ENCODE measurements around the gene OR10A5.
"Not testable (repeated sequence)": the region's sequence is repeated elsewhere in the genome, so short reads cannot be mapped to it uniquely, and the experiment has no call there.

OR10A5 gene, protein sequence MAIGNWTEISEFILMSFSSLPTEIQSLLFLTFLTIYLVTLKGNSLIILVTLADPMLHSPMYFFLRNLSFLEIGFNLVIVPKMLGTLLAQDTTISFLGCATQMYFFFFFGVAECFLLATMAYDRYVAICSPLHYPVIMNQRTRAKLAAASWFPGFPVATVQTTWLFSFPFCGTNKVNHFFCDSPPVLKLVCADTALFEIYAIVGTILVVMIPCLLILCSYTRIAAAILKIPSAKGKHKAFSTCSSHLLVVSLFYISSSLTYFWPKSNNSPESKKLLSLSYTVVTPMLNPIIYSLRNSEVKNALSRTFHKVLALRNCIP

GRCh38 chr11:6845383-6845782, at the start of gene OR10A5:
OR10A5 (plus strand) TSS chr11:6845683; CDS start chr11:6845683, 0 bp downstream.
- Histone ChIP-seq H3K4me1 (ENCODE audit: control insufficient read depth, insufficient read depth, low read length) (peaks cover 3% of the 10 kb centered on the region), H3K27me3 (ENCODE audit: control insufficient read depth, insufficient read depth, low read length) (no peaks in the 10 kb centered on the region), H3K4me3 (ENCODE audit: low read length) (no peak within 1 kb of the TSS), H3K27ac (ENCODE audit: low read length) (no peak within 1 kb of the TSS), H3K9me3 (ENCODE audit: control insufficient read depth, insufficient read depth, low read length) (no peaks in the 10 kb centered on the region), H3K36me3 (ENCODE audit: control insufficient read depth, insufficient read depth, low read length) (no peaks in the 10 kb centered on the region)
- WGBS (ENCODE audit: insufficient coverage, insufficient read length): 100% methylated on average over 1 of the region's 3 CpGs
- no peak for DNase-seq (ENCODE audit: low read depth, low spot score)

DNA sequence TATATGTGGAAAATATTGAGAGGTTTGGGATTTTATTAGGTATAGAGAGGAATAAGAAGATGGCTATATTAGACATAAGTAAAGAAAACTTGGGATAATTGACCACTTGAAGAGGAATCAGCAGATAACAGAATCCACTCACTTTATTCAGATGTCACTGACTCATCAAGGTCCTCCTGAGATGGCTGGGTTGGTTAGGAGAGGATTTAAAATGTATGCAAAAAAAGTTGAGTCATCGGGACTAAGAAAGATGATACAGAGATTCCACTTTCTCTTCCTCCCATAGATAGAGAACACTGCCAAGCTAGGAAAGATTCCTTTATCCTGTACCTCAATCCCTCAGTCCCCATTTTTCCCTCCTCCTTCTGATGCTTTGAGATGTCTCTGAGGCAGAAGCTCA, 46.1 kb upstream of the OR10A5 start, which contains the start of gene OR6A2:
OR6A2 (minus strand) TSS at position 288 of the 400 bp plus-strand sequence. CDS start 3,981 bp downstream, outside the sequence.
- H3K27ac ChIP-seq (ENCODE audit: low read length): no peak within 1 kb of the TSS
- no CpG with 5 or more reads among the region's 1 CpG for WGBS (ENCODE audit: insufficient coverage, insufficient read length)

DNA sequence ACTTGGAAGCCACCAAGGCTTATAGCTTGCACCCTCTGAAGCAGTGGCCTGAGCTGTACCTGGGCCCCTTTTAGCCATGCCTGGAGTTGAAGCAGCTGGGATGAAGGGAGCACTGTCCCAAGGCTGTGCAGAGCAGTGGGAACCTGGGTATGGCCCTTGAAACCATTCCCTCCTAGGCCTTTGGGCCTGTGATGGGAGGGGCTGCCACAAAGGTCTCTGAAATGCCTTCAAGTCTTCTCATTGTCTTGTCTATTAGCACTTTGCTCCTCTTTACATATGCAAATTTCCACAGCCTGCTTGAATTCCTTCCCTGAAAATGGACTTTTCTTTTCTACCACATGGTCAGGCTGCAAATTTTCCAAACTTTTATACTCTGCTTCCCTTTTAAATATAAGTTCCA, 44.4 kb upstream of the OR10A5 start:
- DNase-seq (ENCODE audit: low read depth, low spot score); H3K27me3 ChIP-seq (ENCODE audit: control insufficient read depth, insufficient read depth, low read length); H3K27ac ChIP-seq (ENCODE audit: low read length): not testable (repeated sequence)

More for the DNA sequence above, 46.1 kb upstream of the OR10A5 start, which contains the start of gene OR6A2:
- Histone ChIP-seq H3K36me3 (ENCODE audit: control insufficient read depth, insufficient read depth, low read length) (no peaks in the 10 kb centered on the region), H3K9me3 (ENCODE audit: control insufficient read depth, insufficient read depth, low read length) (no peaks in the 10 kb centered on the region), H3K4me3 (ENCODE audit: low read length) (no peak within 1 kb of the TSS), H3K27me3 (ENCODE audit: control insufficient read depth, insufficient read depth, low read length) (no peaks in the 10 kb centered on the region), H3K4me1 (ENCODE audit: control insufficient read depth, insufficient read depth, low read length) (no peaks in the 10 kb centered on the region)
- DNase-seq (ENCODE audit: low read depth, low spot score): no peak

GRCh38 chr11:6812390-6813005, 33.0 kb upstream of the OR10A5 start:
- H3K27ac ChIP-seq (ENCODE audit: low read length): no peak overlapping the region
- H3K27me3 ChIP-seq (ENCODE audit: control insufficient read depth, insufficient read depth, low read length): no peaks in the 10 kb centered on the region
- WGBS (ENCODE audit: insufficient coverage, insufficient read length): no CpG with 5 or more reads among the region's 6 CpGs
- no peaks in the 10 kb centered on the region for H3K9me3 ChIP-seq (ENCODE audit: control insufficient read depth, insufficient read depth, low read length)
- H3K36me3 ChIP-seq (ENCODE audit: control insufficient read depth, insufficient read depth, low read length): no peaks in the 10 kb centered on the region
- no peak for DNase-seq (ENCODE audit: low read depth, low spot score)
- H3K4me1 ChIP-seq (ENCODE audit: control insufficient read depth, insufficient read depth, low read length): no peaks in the 10 kb centered on the region
- no peak overlapping the region for H3K4me3 ChIP-seq (ENCODE audit: low read length)

More for the DNA sequence above, 44.4 kb upstream of the OR10A5 start:
- H3K9me3 ChIP-seq (ENCODE audit: control insufficient read depth, insufficient read depth, low read length); H3K36me3 ChIP-seq (ENCODE audit: control insufficient read depth, insufficient read depth, low read length); H3K4me3 ChIP-seq (ENCODE audit: low read length); H3K4me1 ChIP-seq (ENCODE audit: control insufficient read depth, insufficient read depth, low read length): not testable (repeated sequence)

DNA sequence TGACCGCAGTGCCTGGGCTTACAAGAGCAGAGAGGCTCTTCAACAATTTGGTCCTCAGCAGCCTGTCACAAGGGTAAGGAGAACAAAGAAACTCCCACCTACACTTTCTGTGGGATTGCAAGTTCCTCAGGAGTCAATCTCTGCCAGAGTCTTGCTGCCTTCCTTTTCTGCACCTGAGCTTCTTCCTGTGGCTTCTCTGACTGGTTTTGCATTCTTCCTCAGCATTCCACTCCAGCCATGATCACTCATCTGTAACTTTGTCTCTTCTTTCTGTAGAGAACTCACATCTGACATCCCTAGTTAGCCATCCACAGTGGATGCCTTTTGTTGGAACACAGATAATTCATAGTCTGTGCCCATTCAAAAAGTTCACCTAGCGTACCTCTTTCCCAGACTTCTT, 31.8 kb upstream of the OR10A5 start:
- WGBS (ENCODE audit: insufficient coverage, insufficient read length): no CpG with 5 or more reads among the region's 2 CpGs
- Histone ChIP-seq H3K9me3 (ENCODE audit: control insufficient read depth, insufficient read depth, low read length) (no peaks in the 10 kb centered on the region), H3K4me1 (ENCODE audit: control insufficient read depth, insufficient read depth, low read length) (no peaks in the 10 kb centered on the region), H3K36me3 (ENCODE audit: control insufficient read depth, insufficient read depth, low read length) (no peaks in the 10 kb centered on the region), H3K27me3 (ENCODE audit: control insufficient read depth, insufficient read depth, low read length) (no peaks in the 10 kb centered on the region), H3K27ac (ENCODE audit: low read length) (no peak overlapping the region), H3K4me3 (ENCODE audit: low read length) (no peak overlapping the region)
- no peak for DNase-seq (ENCODE audit: low read depth, low spot score)

GRCh38 chr11:6817694-6818093, 27.8 kb upstream of the OR10A5 start:
- no peak for DNase-seq (ENCODE audit: low read depth, low spot score)
- Histone ChIP-seq H3K36me3 (ENCODE audit: control insufficient read depth, insufficient read depth, low read length) (no peaks in the 10 kb centered on the region; the same call in 1 of the 2 replicates), H3K27ac (ENCODE audit: low read length) (no peak overlapping the region), H3K27me3 (ENCODE audit: control insufficient read depth, insufficient read depth, low read length) (no peaks in the 10 kb centered on the region), H3K4me3 (ENCODE audit: low read length) (no peak overlapping the region), H3K4me1 (ENCODE audit: control insufficient read depth, insufficient read depth, low read length) (no peaks in the 10 kb centered on the region; the same call in 1 of the 2 replicates), H3K9me3 (ENCODE audit: control insufficient read depth, insufficient read depth, low read length) (0 out of 2 replicates have a peak, but pooled peaks cover 1% of the 10 kb centered on the region)
- WGBS (ENCODE audit: insufficient coverage, insufficient read length): no CpG with 5 or more reads among the region's 1 CpG

- Histone ChIP-seq H3K4me3 (ENCODE audit: low read length) (no peak overlapping the region), H3K36me3 (ENCODE audit: control insufficient read depth, insufficient read depth, low read length) (no peaks in the 10 kb centered on the region; the same call in 1 of the 2 replicates), H3K27me3 (ENCODE audit: control insufficient read depth, insufficient read depth, low read length) (no peaks in the 10 kb centered on the region), H3K9me3 (ENCODE audit: control insufficient read depth, insufficient read depth, low read length) (0 out of 2 replicates have a peak, but pooled peaks cover 1% of the 10 kb centered on the region), H3K27ac (ENCODE audit: low read length) (no peak overlapping the region), H3K4me1 (ENCODE audit: control insufficient read depth, insufficient read depth, low read length) (no peaks in the 10 kb centered on the region; the same call in 1 of the 2 replicates)
- WGBS (ENCODE audit: insufficient coverage, insufficient read length): no CpG with 5 or more reads among the region's 5 CpGs
- DNase-seq (ENCODE audit: low read depth, low spot score): no peak
These were observed 26.5 kb upstream of the OR10A5 start for GRCh38 chr11:6818967-6819366.

- Histone ChIP-seq H3K36me3 (ENCODE audit: control insufficient read depth, insufficient read depth, low read length) (no peaks in the 10 kb centered on the region), H3K4me3 (ENCODE audit: low read length) (no peak overlapping the region), H3K4me1 (ENCODE audit: control insufficient read depth, insufficient read depth, low read length) (no peaks in the 10 kb centered on the region), H3K27ac (ENCODE audit: low read length) (no peak overlapping the region), H3K27me3 (ENCODE audit: control insufficient read depth, insufficient read depth, low read length) (no peaks in the 10 kb centered on the region), H3K9me3 (ENCODE audit: control insufficient read depth, insufficient read depth, low read length) (no peaks in the 10 kb centered on the region)
- no peak for DNase-seq (ENCODE audit: low read depth, low spot score)
- WGBS (ENCODE audit: insufficient coverage, insufficient read length): no CpG with 5 or more reads among the region's 5 CpGs
These were observed 21.2 kb upstream of the OR10A5 start for GRCh38 chr11:6824136-6824823.

DNA sequence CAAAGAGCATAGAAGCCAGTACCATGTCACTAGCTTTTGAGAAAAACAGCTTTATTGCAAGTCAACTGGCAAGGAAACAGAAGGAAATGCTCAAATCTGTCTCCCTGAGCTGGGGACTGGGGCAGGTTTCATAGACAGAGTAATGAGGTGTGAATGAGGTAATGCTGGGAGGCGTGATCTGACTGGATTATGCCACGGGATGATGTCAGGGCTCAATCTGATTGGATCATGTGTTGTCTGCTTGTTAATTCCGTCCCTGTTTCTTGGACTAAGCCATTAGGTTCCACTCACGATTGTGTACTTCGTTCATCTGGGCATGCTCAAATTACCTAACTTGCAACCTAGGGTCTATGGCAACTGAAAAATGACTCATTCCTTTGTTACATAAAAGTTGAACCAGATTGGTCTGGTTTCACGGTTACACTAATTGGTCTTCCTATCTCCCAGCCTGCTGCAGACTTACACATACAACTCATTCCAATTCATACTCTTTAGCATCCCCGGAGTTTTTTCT, 20.2 kb upstream of the OR10A5 start:
- WGBS (ENCODE audit: insufficient coverage, insufficient read length): no CpG with 5 or more reads among the region's 7 CpGs
- no peak for DNase-seq (ENCODE audit: low read depth, low spot score)
- no peaks in the 10 kb centered on the region for H3K4me1 ChIP-seq (ENCODE audit: control insufficient read depth, insufficient read depth, low read length)

GRCh38 chr11:6828103-6828502, 17.4 kb upstream of the OR10A5 start:
- no peak overlapping the region for H3K4me3 ChIP-seq (ENCODE audit: low read length)
- no peaks in the 10 kb centered on the region for H3K9me3 ChIP-seq (ENCODE audit: control insufficient read depth, insufficient read depth, low read length)
- DNase-seq (ENCODE audit: low read depth, low spot score): no peak
- H3K36me3 ChIP-seq (ENCODE audit: control insufficient read depth, insufficient read depth, low read length): no peaks in the 10 kb centered on the region
- no peaks in the 10 kb centered on the region for H3K27me3 ChIP-seq (ENCODE audit: control insufficient read depth, insufficient read depth, low read length)
- no peaks in the 10 kb centered on the region for H3K4me1 ChIP-seq (ENCODE audit: control insufficient read depth, insufficient read depth, low read length)
- no CpG with 5 or more reads among the region's 1 CpG for WGBS (ENCODE audit: insufficient coverage, insufficient read length)
- H3K27ac ChIP-seq (ENCODE audit: low read length): no peak overlapping the region

More for the DNA sequence above, 20.2 kb upstream of the OR10A5 start:
- Histone ChIP-seq H3K27me3 (ENCODE audit: control insufficient read depth, insufficient read depth, low read length) (no peaks in the 10 kb centered on the region), H3K36me3 (ENCODE audit: control insufficient read depth, insufficient read depth, low read length) (no peaks in the 10 kb centered on the region), H3K4me3 (ENCODE audit: low read length) (no peak overlapping the region), H3K9me3 (ENCODE audit: control insufficient read depth, insufficient read depth, low read length) (no peaks in the 10 kb centered on the region), H3K27ac (ENCODE audit: low read length) (no peak overlapping the region)

Data from iPS DF 6.9 (cell line).